Transverse colon (tissue), 4 donors: ENCODE measurements around the gene ATOH1. TPM values are rescaled to one million over a fixed set of nuclear protein-coding genes. Genes with fewer than 3 reads are reported as not detected.

Experiments used
- DNase-seq: peaks from one replicate; pipeline ENCODE4 v3.0.0-alpha.2; 2019
- H3K27ac ChIP-seq, 4 donors: fragments of 200-600 bp; sonication (generic); 2 replicates each; pipeline ENCODE4 v1.5.1; 2016 to 2018; ENCODE audit warnings: inconsistent platforms in 4 of 4
- H3K27me3 ChIP-seq: fragments of 200-600 bp; sonication (generic); 2 replicates; pipeline ENCODE4 v1.5.1; 2017; ENCODE audit warnings: inconsistent platforms
- H3K36me3 ChIP-seq, 4 donors: fragments of 200-600 bp; sonication (generic); 2 replicates each; pipeline ENCODE4 v1.5.1; 2017 to 2019; ENCODE audit warnings: inconsistent platforms in 4 of 4
- H3K4me1 ChIP-seq, 4 donors: fragments of 200-600 bp; sonication (generic); 2 replicates each; pipeline ENCODE4 v1.5.1; 2017 to 2020; ENCODE audit warnings: inconsistent platforms in 4 of 4
- H3K4me3 ChIP-seq, 4 donors: fragments of 200-600 bp; sonication (generic); 1 replicate in 1 of 4; 2 replicates in 3 of 4; pipeline versions ENCODE4 v1.5.1 to v1.6.1; 2017 to 2019; ENCODE audit warnings: inconsistent platforms in 4 of 4
- H3K9me3 ChIP-seq, 2 donors: fragments of 200-600 bp; sonication (generic); 2 replicates each; pipeline ENCODE4 v1.5.1; 2017 to 2019; ENCODE audit warnings: inconsistent platforms in 2 of 2
- CTCF ChIP-seq, 5 experiments: fragments of 200-600 bp in 3 of 5; fragments of 450-650 bp in 2 of 5; sonication (generic) in 3 of 5; IDR thresholded peaks; 1 replicate in 2 of 5; 2 replicates in 3 of 5; pipeline ENCODE4 v1.5.1; 2016 to 2017; ENCODE audit warnings: antibody characterized with exemption in 5 of 5, inconsistent platforms in 3 of 5, mild to moderate bottlenecking in 2 of 5, moderate library complexity in 1 of 5
- EP300 ChIP-seq: sonication (generic); formaldehyde crosslinking; IDR thresholded peaks from one replicate; pipeline ENCODE4 v1.6.1; 2017; ENCODE audit warnings: antibody characterized with exemption, low read depth
- POLR2A ChIP-seq: fragments of 450-650 bp; IDR thresholded peaks from one replicate; pipeline ENCODE4 v1.6.1; 2016; ENCODE audit warnings: antibody characterized with exemption, mild to moderate bottlenecking, moderate library complexity
- POLR2AphosphoS5 ChIP-seq, 3 donors: sonication (generic); formaldehyde crosslinking; IDR thresholded peaks; one replicate each; pipeline ENCODE4 v1.6.1; 2016; ENCODE audit warnings: antibody characterized with exemption in 3 of 3
- WGBS, 2 donors: methylation state at CpG; one replicate each; pipeline ENCODE4 v1.1.5; 2018; ENCODE audit warnings: low coverage in 1 of 2; 5-methylcytosine and 5-hydroxymethylcytosine counted together
- in situ Hi-C, 4 donors: fragments of 200-750 bp; cut with MboI; loops; one replicate each; pipeline versions ENCODE4 v1.15.0 to v1.15.1; 2017; ENCODE audit warnings: low sequenced_read_pairs in 3 of 4, low pct_ligation_motif_present in 1 of 4, low pct_unique_long_range_greater_than_20kb in 1 of 4
- intact Hi-C: fragments of 100-400 bp; cut with DNase I; formaldehyde crosslinking; loops from one replicate; pipeline ENCODE4 v1.15.1; 2023; ENCODE audit warnings: low total_unique reads
- total RNA-seq, 4 donors: library from RNA; depleted of rRNA; stranded (reverse); fragments of >200 nt; gene quantifications; one replicate each; pipeline ENCODE4 v1.1.0, GENCODE V29; 2016

ATOH1 gene
- total RNA-seq, 4 donors from 2014 or later = 23.5 to 76.7 (median 32.8) TPM

- no peaks in the 10 kb centered on the region for H3K9me3 ChIP-seq
- H3K27me3 ChIP-seq = no peaks in the 10 kb centered on the region
- no peak overlapping the region for H3K4me3 ChIP-seq
- no peak for TF ChIP-seq POLR2AphosphoS5 (IDR thresholded peaks at IDR 0.05)
- TF ChIP-seq EP300 = no peak
- no peak for TF ChIP-seq CTCF (IDR thresholded peaks at IDR 0.05)
- TF ChIP-seq POLR2A = no peak
- in situ Hi-C loops = loop anchor here in 3 of 4 donors (10.0 to 25.0 kb wide), 3 partner anchors 349 to 601 kb away; no protein-coding TSS in a partner anchor
- intact Hi-C loops = no loop called here
- WGBS, 2 donors = 54 to 57% methylated on average over 2 of the region's 2 CpGs
- H3K27ac ChIP-seq = no peak overlapping the region
- H3K36me3 ChIP-seq = no peaks in the 10 kb centered on the region
- no peak for DNase-seq
- H3K4me1 ChIP-seq = no peaks in the 10 kb centered on the region
Observed at GRCh38 chr4:93786149-93786548, 42.4 kb upstream of the ATOH1 start.

GRCh38 chr4:93788712-93789111 lies 39.8 kb upstream of the ATOH1 start:
- Histone ChIP-seq H3K36me3 (no peaks in the 10 kb centered on the region), H3K27me3 (no peaks in the 10 kb centered on the region), H3K9me3 (no peaks in the 10 kb centered on the region), H3K4me1 (peaks cover 0 to 6% (median 0%) of the 10 kb centered on the region in 4 donors), H3K27ac (no peak overlapping the region), H3K4me3 (no peak overlapping the region)
- DNase-seq = no peak
- WGBS, 2 donors = 79 to 90% methylated on average over 1 of the region's 1 CpG
- in situ Hi-C loops (loop anchor here in 3 of 4 donors (10.0 to 25.0 kb wide), 3 partner anchors 346 to 599 kb away; no protein-coding TSS in a partner anchor), intact Hi-C loops (no loop called here)
- TF ChIP-seq EP300 = no peak
- TF ChIP-seq POLR2AphosphoS5 (IDR thresholded peaks at IDR 0.05) = no peak
- no peak for TF ChIP-seq POLR2A
- no peak for TF ChIP-seq CTCF (IDR thresholded peaks at IDR 0.05)

- intact Hi-C loops = no loop called here
- DNase-seq = peak; percentile 64
- Histone ChIP-seq H3K27me3 (no peaks in the 10 kb centered on the region), H3K4me3 (no peak overlapping the region), H3K4me1 (peaks cover 0 to 6% (median 0%) of the 10 kb centered on the region in 4 donors), H3K9me3 (no peaks in the 10 kb centered on the region), H3K27ac (no peak overlapping the region), H3K36me3 (no peaks in the 10 kb centered on the region)
- in situ Hi-C loops = loop anchor here in 2 of 4 donors (25.0 kb wide), 2 partner anchors 346 to 596 kb away; no protein-coding TSS in a partner anchor
- TF ChIP-seq POLR2AphosphoS5 (IDR thresholded peaks at IDR 0.05) (no peak), CTCF (IDR thresholded peaks at IDR 0.05) (peak; percentile 70 to 82 (median 74))
- 0 to 3% methylated on average over 3 of the region's 3 CpGs for WGBS, 2 donors
Observed at GRCh38 chr4:93791570-93792195, 36.9 kb upstream of the ATOH1 start.

GRCh38 chr4:93802045-93802444 lies 26.5 kb upstream of the ATOH1 start:
- H3K4me1 ChIP-seq = no peaks in the 10 kb centered on the region
- H3K4me3 ChIP-seq = no peak overlapping the region
- in situ Hi-C loops (loop anchor here in 1 of 4 donors (25.0 kb wide), 1 partner anchor 335 kb away; no protein-coding TSS in a partner anchor), intact Hi-C loops (no loop called here)
- no peaks in the 10 kb centered on the region for H3K9me3 ChIP-seq
- TF ChIP-seq POLR2A (no peak), POLR2AphosphoS5 (IDR thresholded peaks at IDR 0.05) (no peak), CTCF (IDR thresholded peaks at IDR 0.05) (no peak), EP300 (no peak)
- no peak overlapping the region for H3K27ac ChIP-seq
- H3K27me3 ChIP-seq = no peaks in the 10 kb centered on the region
- DNase-seq = no peak
- no peaks in the 10 kb centered on the region for H3K36me3 ChIP-seq
- 83 to 93% methylated on average over 2 to 4 of the region's 4 CpGs for WGBS, 2 donors
